HG03064 (cell line): ENCODE data around the gene JOSD2.

Experiments used
- ATAC-seq: cut with Tn5 transposase; IDR thresholded peaks from one replicate; pipeline ENCODE4 v1.9.1; 2021; ENCODE audit warnings: low read depth; ENCODE audit not compliant: unreplicated experiment

Gene JOSD2

GRCh38 chr19:50496189-50497021 is 14.6 kb downstream of the JOSD2 start:
- ATAC-seq: no peak

DNA sequence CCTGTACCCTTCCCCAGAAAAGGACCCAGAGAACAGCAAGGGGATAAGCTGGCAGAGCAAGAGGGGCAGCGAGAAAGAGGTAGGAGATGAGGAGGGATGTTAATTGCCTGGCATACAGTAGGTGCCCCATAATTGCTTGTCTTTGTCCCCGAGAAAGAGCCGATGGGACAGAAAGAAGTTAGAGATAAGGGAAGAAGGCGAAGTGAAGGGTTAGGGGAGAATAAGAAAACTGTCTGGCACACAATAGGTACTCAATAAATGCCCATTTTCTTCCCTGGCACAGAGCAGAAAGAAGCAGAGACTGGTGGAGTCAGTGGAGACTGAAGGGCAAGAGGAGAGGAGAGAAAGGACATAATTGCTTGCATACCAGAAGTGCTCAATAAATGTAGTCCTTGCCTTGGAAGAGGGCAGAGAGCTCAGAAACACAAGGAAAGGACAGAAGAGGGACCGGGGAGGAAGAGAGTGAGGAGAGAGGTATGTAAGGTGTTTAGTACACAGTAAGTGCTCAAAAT is 15.9 kb downstream of the JOSD2 start:
- no peak for ATAC-seq

GRCh38 chr19:50494186-50495019 is 16.6 kb downstream of the JOSD2 start:
- ATAC-seq: no peak

GRCh38 chr19:50493171-50493570 is 17.8 kb downstream of the JOSD2 start:
- no peak for ATAC-seq

GRCh38 chr19:50492303-50493052 is 18.5 kb downstream of the JOSD2 start:
- ATAC-seq: no peak

- ATAC-seq: no peak
Measured at GRCh38 chr19:50490991-50491472, 20.0 kb downstream of the JOSD2 start.

- no peak for ATAC-seq
Measured at GRCh38 chr19:50490411-50490811, 20.6 kb downstream of the JOSD2 start.

- no peak for ATAC-seq
Measured at GRCh38 chr19:50489461-50490011, 21.5 kb downstream of the JOSD2 start.

- ATAC-seq: no peak
Measured at GRCh38 chr19:50488389-50489194, 22.4 kb downstream of the JOSD2 start.

DNA sequence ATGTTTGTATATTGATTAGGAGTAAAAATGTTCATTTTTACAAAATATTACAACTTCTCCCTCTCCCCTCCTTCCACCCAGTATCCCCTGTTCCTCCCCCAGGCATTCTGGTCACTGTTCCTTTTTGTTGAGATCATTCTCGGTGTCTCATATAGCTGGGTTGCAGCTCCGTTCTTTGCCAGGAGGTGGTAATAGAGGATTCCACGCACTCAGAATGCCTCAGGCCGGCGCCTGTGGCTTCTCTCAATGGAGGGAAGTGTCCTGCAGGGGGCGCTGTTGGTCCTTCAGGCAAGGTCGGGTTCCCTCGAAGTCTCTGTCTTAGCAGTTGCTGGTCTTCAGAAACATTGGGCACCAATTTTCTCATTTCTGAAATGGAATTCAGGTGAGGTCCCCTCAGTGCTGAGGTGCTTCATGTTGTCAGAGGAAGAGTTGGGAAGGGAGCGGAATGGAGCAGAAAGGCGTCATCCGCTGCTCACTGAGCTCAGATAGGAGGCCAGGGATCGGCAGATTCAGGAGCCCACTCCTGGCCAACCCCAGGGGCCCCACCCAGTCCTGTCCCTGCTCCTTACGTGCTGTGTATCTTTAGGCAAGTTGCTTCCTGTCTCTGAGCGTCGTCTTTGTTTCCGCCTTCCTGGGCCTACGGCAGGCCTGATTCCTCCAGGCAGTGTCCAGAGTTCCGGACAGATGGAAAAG is 24.0 kb downstream of the JOSD2 start:
- ATAC-seq: no peak

- no peak for ATAC-seq
Measured at GRCh38 chr19:50485284-50485955, 25.6 kb downstream of the JOSD2 start.

DNA sequence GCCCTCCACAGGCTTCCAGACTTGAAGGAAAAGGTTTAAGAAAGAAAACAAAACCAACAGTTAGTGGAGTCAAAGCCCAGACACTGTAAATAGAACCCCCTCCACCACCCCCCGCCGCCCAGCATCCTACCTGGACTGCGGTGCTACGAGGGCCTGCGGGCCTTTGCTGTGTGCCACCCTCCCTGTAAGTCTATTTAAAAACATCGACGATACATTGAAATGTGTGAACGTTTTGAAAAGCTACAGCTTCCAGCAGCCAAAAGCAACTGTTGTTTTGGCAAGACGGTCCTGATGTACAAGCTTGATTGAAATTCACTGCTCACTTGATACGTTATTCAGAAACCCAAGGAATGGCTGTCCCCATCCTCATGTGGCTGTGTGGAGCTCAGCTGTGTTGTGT is 28.1 kb downstream of the JOSD2 start:
- ATAC-seq: no peak

DNA sequence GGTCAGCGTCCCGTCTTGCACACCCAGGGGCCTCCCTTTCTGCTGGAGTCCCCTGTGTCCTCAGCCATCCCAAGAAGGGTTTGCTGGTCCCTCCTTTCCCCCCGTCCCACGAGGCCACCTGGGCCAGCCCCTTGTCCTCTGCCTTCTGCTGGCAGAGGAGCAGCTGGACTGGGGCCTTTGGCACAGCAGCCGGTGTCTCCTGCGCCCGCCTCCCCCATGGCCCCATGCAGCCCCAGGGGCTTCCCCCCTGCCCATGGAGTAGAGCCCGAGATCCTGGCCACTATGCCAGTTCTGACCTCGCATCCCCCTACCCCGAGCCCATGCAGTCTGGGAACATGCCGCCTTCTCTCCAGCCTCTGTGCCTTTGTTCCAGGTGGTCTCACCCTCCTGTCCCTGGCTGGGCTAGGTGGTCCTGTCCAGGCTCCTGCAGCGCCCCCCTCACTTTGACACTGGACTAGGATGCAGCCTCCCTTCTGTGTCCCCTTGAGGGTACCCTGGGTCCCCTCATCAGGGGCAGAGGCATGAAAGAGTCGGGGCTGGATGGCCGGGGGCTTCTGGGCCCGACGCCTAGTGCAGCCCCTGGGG is 28.6 kb downstream of the JOSD2 start:
- ATAC-seq: no peak

DNA sequence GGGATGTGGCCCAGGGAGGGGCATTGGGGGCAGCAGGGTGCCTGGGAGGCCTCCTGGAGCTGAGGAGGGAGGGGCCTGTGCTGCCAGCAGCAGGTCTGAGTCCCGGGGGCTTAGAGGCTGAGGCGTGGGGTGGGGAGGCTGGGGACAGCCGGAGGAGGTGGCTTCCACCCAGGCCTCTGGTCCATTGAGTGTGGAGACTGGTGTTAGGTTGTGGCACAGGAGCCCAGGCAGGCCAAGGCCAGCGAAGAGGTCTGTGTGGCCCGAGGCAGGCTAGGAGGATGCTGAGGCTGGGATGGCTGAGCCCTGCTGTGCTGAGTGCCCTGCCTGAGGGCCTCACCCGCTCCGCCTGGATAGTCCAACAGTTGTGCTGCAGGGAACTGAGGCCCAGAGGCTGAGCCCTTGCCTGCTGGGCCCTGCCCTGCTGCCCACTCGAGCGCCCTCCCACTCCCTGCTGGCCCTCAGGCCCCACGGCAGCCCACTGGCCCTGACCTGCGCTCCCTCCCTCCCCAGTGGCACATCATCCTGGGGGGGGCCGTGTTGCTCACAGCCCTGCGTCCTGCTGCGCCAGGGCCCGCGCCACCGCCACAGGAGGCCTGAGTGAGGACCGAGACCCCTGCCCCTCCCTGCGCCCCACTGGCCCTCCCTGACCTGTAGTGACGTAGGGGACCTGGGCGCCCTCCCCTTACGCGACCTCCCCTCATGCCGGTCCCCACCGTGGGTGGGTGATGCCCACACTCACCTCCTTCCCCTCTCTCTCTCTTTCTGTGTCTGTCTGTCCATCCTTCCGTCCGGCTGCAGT is 29.4 kb downstream of the JOSD2 start:
- no peak for ATAC-seq

- no peak for ATAC-seq
Measured at GRCh38 chr19:50480281-50481111, 30.5 kb downstream of the JOSD2 start.

DNA sequence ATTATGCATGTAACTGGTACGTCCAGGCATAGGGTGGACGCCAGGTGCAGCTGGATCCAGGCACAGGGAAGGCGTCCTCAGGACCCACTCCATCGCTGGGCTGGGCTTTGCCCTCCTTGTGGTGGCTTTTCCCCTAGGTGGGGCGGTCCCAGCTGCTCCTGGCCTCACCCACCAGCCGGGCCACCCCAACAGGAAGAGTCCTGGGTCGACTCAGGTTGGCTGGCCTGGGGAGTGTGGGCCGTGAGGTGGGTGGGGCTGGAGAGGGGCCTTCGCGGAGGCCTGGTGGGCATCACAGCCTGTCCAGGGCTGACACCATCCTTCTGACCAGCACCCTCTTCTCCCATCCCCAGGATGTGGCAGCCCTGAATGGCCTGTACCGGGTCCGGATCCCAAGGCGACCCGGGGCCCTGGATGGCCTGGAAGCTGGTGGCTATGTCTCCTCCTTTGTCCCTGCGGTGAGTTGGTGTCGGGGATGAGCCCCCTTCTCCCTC is 31.2 kb downstream of the JOSD2 start:
- no peak for ATAC-seq
